Fibroblast of upper back skin (primary cell): ENCODE measurements around the gene SCG5.
"Not testable (repeated sequence)": the region's sequence is repeated elsewhere in the genome, so short reads cannot be mapped to it uniquely, and the experiment has no call there.

Source experiments
- DNase-seq: peaks from one replicate; pipeline ENCODE4 v3.0.0-alpha.2; 2013

Gene SCG5

GRCh38 chr15:32641517-32642059 is at the start of gene SCG5:
SCG5 (plus strand) TSS chr15:32641710; CDS start chr15:32643593, 1,883 bp downstream.
- DNase-seq = no peak

- DNase-seq = not testable (repeated sequence)
Measured at GRCh38 chr15:32593151-32593550, 48.4 kb upstream of the SCG5 start, which contains the start of gene GOLGA8N. GOLGA8N (plus strand) TSS chr15:32593456.

- DNase-seq = not testable (repeated sequence)
Measured at GRCh38 chr15:32609518-32609917, 32.0 kb upstream of the SCG5 start.

- peak; percentile 16 for DNase-seq
Measured at GRCh38 chr15:32610719-32611118, 30.8 kb upstream of the SCG5 start.

- not testable (repeated sequence) for DNase-seq
Measured at GRCh38 chr15:32614712-32615050, 26.8 kb upstream of the SCG5 start.

- DNase-seq = peak; percentile 93
Measured at GRCh38 chr15:32615051-32615870, 26.2 kb upstream of the SCG5 start, which contains the start of gene ARHGAP11A. ARHGAP11A (plus strand) TSS chr15:32615504; CDS start chr15:32616212, 708 bp downstream.

GRCh38 chr15:32615871-32616426 is 25.6 kb upstream of the SCG5 start:
- peak; percentile 8 for DNase-seq

GRCh38 chr15:32636410-32636809 is 5.1 kb upstream of the SCG5 start:
- no peak for DNase-seq

GRCh38 chr15:32636908-32637567 is 4.5 kb upstream of the SCG5 start:
- no peak for DNase-seq

- no peak for DNase-seq
Measured at GRCh38 chr15:32637704-32638103, 3.8 kb upstream of the SCG5 start.

GRCh38 chr15:32642667-32643435 is 1.3 kb downstream of the SCG5 start:
- no peak for DNase-seq

GRCh38 chr15:32643907-32644445 is 2.5 kb downstream of the SCG5 start:
- DNase-seq = peak; percentile 45

- DNase-seq = no peak
Measured at GRCh38 chr15:32646291-32646690, 4.8 kb downstream of the SCG5 start.

GRCh38 chr15:32649342-32649741 is 7.8 kb downstream of the SCG5 start:
- DNase-seq = peak; percentile 46

- peak; percentile 84 for DNase-seq
Measured at GRCh38 chr15:32651229-32651837, 9.8 kb downstream of the SCG5 start.

- DNase-seq = no peak
Measured at GRCh38 chr15:32652178-32652577, 10.7 kb downstream of the SCG5 start.

GRCh38 chr15:32656091-32656490 is 14.6 kb downstream of the SCG5 start:
- no peak for DNase-seq

GRCh38 chr15:32656496-32656895 is 15.0 kb downstream of the SCG5 start:
- no peak for DNase-seq

- no peak for DNase-seq
Measured at GRCh38 chr15:32657198-32657883, 15.8 kb downstream of the SCG5 start.

GRCh38 chr15:32657941-32658340 is 16.4 kb downstream of the SCG5 start:
- no peak for DNase-seq
